KOPT-K1 (cell line): Measurements from ENCODE around the gene STX19.
"Not testable (repeated sequence)": the region's sequence is repeated elsewhere in the genome, so short reads cannot be mapped to it uniquely, and the experiment has no call there.

Source experiments
- H3K27ac ChIP-seq: fragments of 200-600 bp; sonication (generic); 2 replicates; pipeline ENCODE4 v1.5.1; 2016; ENCODE audit warnings: antibody characterized with exemption, mild to moderate bottlenecking, low read depth, low read length; ENCODE audit not compliant: poor library complexity, severe bottlenecking
- H3K36me3 ChIP-seq: fragments of 200-600 bp; sonication (generic); 2 replicates; pipeline ENCODE4 v1.5.1; 2017; ENCODE audit warnings: antibody characterized with exemption, mild to moderate bottlenecking, low read length, moderate library complexity; ENCODE audit not compliant: insufficient read depth
- H3K9me3 ChIP-seq: fragments of 200-600 bp; sonication (generic); 2 replicates; pipeline ENCODE4 v1.5.1; 2017; ENCODE audit warnings: antibody characterized with exemption, low read length, mild to moderate bottlenecking; ENCODE audit not compliant: insufficient read depth, poor library complexity, severe bottlenecking

Gene STX19

GRCh38 chr3:93965106-93965505, 63.3 kb downstream of the STX19 start:
- not testable (repeated sequence) for H3K36me3 ChIP-seq, H3K9me3 ChIP-seq, H3K27ac ChIP-seq
